ENCODE data around the gene MTAP. TPM values are rescaled to one million over a fixed set of nuclear protein-coding genes. Genes with fewer than 3 reads are reported as not detected.

MTAP gene
- total and polyA plus RNA-seq, 10 donors: 11.9 to 56.3 (median 42.1) TPM

DNA sequence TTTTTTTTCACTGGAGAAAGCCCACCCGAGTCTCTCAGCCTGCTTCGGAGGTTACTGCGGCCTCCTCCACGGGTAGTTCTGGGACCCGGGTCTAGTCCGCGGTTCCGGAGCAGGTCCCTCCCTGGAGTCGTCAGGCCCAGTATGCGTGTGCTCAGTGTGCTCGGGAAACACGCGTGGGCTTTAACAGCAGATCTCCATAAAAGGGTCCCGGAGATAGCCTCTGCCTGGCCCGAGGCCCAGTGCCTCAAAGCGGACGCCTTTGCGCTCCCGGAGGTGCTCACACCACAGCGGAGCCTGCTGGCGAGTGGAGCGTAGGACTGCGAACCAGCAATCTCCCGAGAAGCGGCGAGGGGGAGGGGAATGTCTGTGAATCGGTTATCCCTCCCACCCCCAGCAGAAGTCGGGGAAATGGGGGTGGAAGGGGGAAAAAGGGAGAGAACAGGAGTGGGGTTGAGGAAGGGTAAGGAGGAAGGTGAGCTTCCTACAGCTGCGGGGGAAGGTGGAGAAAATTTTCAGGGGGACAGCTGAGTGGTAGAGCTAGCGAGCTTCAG lies 163.0 kb downstream of the MTAP start:
- Histone ChIP-seq H3K36me3 (peaks cover 0 to 6% (median 0%) of the 10 kb centered on the region in 6 donors), H3K4me1 (peaks cover 13 to 52% (median 26%) of the 10 kb centered on the region in 6 donors), H3K4me3 (peak overlapping the region in 7 of 8 donors; percentile 13 to 63 (median 32)), H3K27me3 (replicated peaks in 1 of 7) (peaks cover 11 to 100% (median 84%) of the 10 kb centered on the region in 7 donors), H3K27ac (no peak overlapping the region), H3K9me3 (peaks cover 0 to 38% (median 0%) of the 10 kb centered on the region in 8 donors)
- DNase-seq: peak; percentile 87
- TF ChIP-seq POLR2AphosphoS5 (IDR thresholded peaks at IDR 0.05): peak in 2 of 3 donors; percentile 22 to 36
- TF ChIP-seq, protein P1, sequence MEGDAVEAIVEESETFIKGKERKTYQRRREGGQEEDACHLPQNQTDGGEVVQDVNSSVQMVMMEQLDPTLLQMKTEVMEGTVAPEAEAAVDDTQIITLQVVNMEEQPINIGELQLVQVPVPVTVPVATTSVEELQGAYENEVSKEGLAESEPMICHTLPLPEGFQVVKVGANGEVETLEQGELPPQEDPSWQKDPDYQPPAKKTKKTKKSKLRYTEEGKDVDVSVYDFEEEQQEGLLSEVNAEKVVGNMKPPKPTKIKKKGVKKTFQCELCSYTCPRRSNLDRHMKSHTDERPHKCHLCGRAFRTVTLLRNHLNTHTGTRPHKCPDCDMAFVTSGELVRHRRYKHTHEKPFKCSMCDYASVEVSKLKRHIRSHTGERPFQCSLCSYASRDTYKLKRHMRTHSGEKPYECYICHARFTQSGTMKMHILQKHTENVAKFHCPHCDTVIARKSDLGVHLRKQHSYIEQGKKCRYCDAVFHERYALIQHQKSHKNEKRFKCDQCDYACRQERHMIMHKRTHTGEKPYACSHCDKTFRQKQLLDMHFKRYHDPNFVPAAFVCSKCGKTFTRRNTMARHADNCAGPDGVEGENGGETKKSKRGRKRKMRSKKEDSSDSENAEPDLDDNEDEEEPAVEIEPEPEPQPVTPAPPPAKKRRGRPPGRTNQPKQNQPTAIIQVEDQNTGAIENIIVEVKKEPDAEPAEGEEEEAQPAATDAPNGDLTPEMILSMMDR (IDR thresholded peaks at IDR 0.05 in 8 of 11, conservative IDR thresholded peaks at IDR 0.05 in 3 of 11): peak in 6 of 11 experiments; percentile 13 to 46 (median 30)
- TF ChIP-seq POLR2A (IDR thresholded peaks at IDR 0.05): no peak
- intact Hi-C loops (cut with DNase I; ENCODE audit: low total_unique reads): no loop called here
- WGBS, 5 donors: 2 to 6% (median 3%) methylated on average over 23 to 30 of the region's 30 CpGs

DNA sequence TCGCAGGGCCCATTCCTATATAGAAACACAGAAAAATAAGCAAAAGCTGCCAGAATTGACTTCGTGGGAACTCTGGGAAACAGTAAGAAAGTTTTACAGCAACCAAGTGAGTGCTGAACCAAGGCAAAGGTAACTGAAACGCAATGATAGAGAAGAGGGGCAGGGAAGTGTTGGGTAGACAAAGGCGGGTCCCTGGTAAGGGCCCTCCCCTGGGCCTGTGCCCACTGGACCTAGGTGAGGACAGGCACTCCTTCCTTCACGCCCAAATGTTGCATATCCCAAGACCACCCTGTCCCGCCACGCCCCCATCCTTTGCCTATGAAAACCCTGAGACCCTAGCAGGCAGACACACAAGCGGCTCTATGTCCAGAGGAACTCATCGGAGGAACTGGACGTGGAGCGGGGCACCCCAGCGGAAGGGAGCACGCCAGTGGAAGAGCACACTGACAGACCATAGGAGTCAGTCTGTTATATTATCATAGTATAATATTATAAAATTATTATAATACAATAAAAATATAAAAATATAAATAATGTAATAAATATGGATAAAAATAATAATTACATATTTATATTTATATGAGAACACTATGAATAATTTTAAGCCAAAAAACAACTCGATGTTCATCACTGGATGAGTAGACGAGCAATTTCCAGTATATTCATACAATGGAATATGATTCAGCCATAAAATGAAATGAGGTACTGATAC lies 163.9 kb downstream of the MTAP start:
- no peak overlapping the region for H3K4me3 ChIP-seq
- peaks cover 0 to 44% (median 0%) of the 10 kb centered on the region in 8 donors for H3K9me3 ChIP-seq
- intact Hi-C loops (cut with DNase I; ENCODE audit: low total_unique reads): no loop called here
- WGBS, 5 donors: 16 to 23% (median 20%) methylated on average over 15 of the region's 15 CpGs
- H3K36me3 ChIP-seq: peaks cover 0 to 6% (median 0%) of the 10 kb centered on the region in 6 donors
- no peak overlapping the region for H3K27ac ChIP-seq
- H3K4me1 ChIP-seq: peaks cover 13 to 60% (median 28%) of the 10 kb centered on the region in 6 donors
- peaks cover 17 to 100% (median 92%) of the 10 kb centered on the region in 7 donors for H3K27me3 ChIP-seq (replicated peaks in 1 of 7)
- TF ChIP-seq POLR2A (IDR thresholded peaks at IDR 0.05): no peak
- DNase-seq: no peak

DNA sequence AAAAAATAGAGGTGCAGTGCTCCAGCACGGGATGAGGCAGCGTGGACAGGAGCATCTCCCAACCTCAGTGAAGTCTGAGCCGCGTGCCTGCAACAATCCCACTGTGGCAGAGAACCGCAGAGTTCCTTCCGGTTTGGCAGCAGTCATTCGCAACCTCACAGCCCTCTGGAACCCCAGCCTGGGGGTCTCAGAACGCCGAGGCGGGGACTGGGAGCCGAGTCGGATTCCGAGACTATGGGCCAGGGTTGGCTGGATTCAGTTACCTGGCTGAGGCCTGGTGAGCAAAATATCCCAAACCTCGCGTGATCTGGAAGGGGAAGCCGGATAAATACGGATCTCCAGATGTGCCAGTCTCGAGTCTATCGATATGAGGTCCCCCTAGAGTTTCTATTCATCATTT lies 164.7 kb downstream of the MTAP start:
- Histone ChIP-seq H3K27ac (no peak overlapping the region), H3K4me1 (peaks cover 13 to 62% (median 28%) of the 10 kb centered on the region in 6 donors), H3K36me3 (peaks cover 0 to 6% (median 0%) of the 10 kb centered on the region in 6 donors), H3K9me3 (peaks cover 0 to 44% (median 0%) of the 10 kb centered on the region in 8 donors), H3K4me3 (no peak overlapping the region), H3K27me3 (replicated peaks in 1 of 7) (peaks cover 17 to 100% (median 96%) of the 10 kb centered on the region in 7 donors)
- intact Hi-C loops (cut with DNase I; ENCODE audit: low total_unique reads): no loop called here
- DNase-seq: no peak
- whole genome bisulfite sequencing, 5 donors: 8 to 18% (median 12%) methylated on average over 19 of the region's 19 CpGs
- TF ChIP-seq, protein P1 (IDR thresholded peaks at IDR 0.05 in 8 of 11, conservative IDR thresholded peaks at IDR 0.05 in 3 of 11): no peak
- TF ChIP-seq POLR2AphosphoS5 (IDR thresholded peaks at IDR 0.05): no peak
- TF ChIP-seq POLR2A (IDR thresholded peaks at IDR 0.05): no peak

- TF ChIP-seq POLR2A (IDR thresholded peaks at IDR 0.05): no peak
- no peak for TF ChIP-seq POLR2AphosphoS5 (IDR thresholded peaks at IDR 0.05)
- TF ChIP-seq, protein P1 (IDR thresholded peaks at IDR 0.05 in 8 of 11, conservative IDR thresholded peaks at IDR 0.05 in 3 of 11): no peak
- no peak overlapping the region for H3K4me3 ChIP-seq
- peaks cover 13 to 62% (median 28%) of the 10 kb centered on the region in 6 donors for H3K4me1 ChIP-seq
- no peak overlapping the region for H3K27ac ChIP-seq
- peaks cover 0 to 6% (median 0%) of the 10 kb centered on the region in 6 donors for H3K36me3 ChIP-seq
- 18 to 29% (median 20%) methylated on average over 10 of the region's 10 CpGs for WGBS, 5 donors
- H3K9me3 ChIP-seq: peaks cover 0 to 44% (median 0%) of the 10 kb centered on the region in 8 donors
- intact Hi-C loops (cut with DNase I; ENCODE audit: low total_unique reads): no loop called here
- no peak for DNase-seq
- H3K27me3 ChIP-seq (replicated peaks in 1 of 7): peaks cover 17 to 100% (median 100%) of the 10 kb centered on the region in 7 donors
Observed at GRCh38 chr9:21967702-21968101, 165.3 kb downstream of the MTAP start.
